Measurements from ENCODE around the gene MYH2.
"Not testable (repeated sequence)": the region's sequence is repeated elsewhere in the genome, so short reads cannot be mapped to it uniquely, and the experiment has no call there.

MYH2 gene

DNA sequence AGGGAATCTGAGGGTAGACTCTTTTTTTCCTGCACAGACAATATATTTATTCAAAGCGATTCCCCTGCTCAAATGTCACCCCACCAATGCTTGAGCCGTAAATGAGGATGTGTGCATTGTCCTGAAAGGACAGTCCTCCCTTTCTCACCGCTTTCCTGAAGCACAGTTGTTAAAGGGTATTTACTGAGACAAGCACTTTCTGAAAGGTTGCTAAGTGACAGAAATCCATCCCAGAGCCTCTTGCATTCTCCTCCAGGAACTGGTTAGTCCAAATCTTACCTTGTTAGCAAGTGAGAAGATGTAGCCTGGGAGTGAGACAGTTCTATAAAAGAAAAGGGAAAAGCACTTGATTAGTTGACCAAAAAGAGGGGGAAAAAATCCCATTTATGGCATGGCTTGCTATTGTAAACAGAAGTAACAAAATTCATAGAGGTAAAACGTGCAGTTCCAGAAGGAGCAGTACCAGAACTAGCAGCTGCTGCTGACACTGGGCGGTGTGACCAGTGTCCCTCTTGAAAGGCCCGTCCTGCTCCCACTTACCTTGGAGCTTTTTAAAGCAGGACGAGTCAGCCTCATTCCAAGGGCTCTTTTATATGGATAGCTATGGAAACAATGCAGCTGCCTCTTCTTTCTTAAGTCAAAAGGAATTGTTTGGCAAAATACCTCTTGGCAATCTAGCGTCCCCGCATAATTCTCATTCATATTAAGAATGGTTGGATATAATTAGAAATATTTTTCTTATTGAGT, at the start of gene MYH2:
TSS of gene MYH2 (minus strand) at position 563 of the 747 bp plus-strand sequence. CDS start 1,738 bp downstream, outside the sequence.
- in situ Hi-C loops (cut with MboI; ENCODE audit: low sequenced_read_pairs): no loop called here

- in situ Hi-C loops (cut with MboI; ENCODE audit: low sequenced_read_pairs): no loop called here
Observed at GRCh38 chr17:10598621-10599020, 49.2 kb upstream of the MYH2 start.

- in situ Hi-C loops (cut with MboI; ENCODE audit: low sequenced_read_pairs): no loop called here
Observed at GRCh38 chr17:10589553-10590145, 40.2 kb upstream of the MYH2 start.

GRCh38 chr17:10585529-10585928, 36.1 kb upstream of the MYH2 start:
- in situ Hi-C loops (cut with MboI; ENCODE audit: low sequenced_read_pairs): no loop called here

DNA sequence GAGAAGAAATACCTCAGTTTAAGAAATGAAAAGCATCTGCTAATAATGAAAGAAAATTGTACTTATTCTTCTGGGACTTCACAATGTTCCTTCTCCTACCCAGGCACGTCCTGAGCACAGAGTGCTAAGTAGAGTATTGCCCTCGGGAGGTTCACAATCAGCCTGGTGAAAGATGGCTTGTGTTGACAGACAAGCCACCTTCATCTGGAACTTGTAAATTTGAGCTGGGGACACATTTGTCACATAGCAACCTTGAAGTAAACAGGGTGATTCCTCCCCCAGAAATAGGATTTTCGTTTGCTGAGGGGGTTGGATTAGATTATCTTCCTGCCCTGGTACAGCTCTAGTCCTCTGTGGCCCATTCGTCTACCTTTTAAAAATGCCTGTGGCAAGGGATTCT, 34.4 kb upstream of the MYH2 start:
- in situ Hi-C loops (cut with MboI; ENCODE audit: low sequenced_read_pairs): no loop called here

GRCh38 chr17:10579270-10579669, 29.8 kb upstream of the MYH2 start:
- in situ Hi-C loops (cut with MboI; ENCODE audit: low sequenced_read_pairs): no loop called here

- in situ Hi-C loops (cut with MboI; ENCODE audit: low sequenced_read_pairs): no loop called here
Observed at GRCh38 chr17:10574324-10574723, 24.9 kb upstream of the MYH2 start.

GRCh38 chr17:10563991-10564660, 14.7 kb upstream of the MYH2 start:
- in situ Hi-C loops (cut with MboI; ENCODE audit: low sequenced_read_pairs): no loop called here

- in situ Hi-C loops (cut with MboI; ENCODE audit: low sequenced_read_pairs): no loop called here
Observed at GRCh38 chr17:10558049-10558448, 8.6 kb upstream of the MYH2 start.

- in situ Hi-C loops (cut with MboI; ENCODE audit: low sequenced_read_pairs): no loop called here
Observed at GRCh38 chr17:10557422-10557821, 8.0 kb upstream of the MYH2 start.

DNA sequence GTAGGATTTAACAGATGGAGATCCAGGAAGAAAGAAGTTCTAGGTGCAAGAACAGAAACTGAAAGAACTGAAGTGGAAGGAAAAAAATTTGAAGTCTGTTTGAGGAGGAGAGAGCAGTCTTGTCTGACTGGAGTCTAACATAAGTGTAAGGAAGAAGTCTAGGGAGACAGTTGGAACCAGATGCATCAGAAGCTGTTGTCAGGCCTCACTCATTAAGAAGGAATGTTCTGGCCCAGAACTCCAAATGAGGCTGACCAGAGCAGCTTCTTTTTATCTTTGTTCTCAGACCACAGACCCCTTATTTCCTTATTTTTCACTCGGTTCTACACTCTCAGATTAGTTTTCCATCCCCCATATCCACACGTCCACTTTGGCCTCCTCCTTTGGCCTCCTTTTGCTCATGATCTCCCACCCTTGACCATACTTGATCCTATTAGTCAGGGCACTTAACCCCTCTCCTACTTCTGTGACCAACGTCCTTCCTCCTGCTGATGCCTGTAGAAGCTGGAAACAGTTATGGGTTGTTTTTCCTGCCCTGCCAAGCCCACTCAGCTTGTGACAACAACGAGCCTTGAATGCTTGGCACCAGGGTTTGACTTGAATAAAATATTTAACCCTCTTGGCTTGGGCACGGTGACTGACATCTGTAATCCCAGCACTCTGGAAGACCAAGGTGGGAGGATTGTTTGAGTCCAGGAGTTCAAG, 7.0 kb upstream of the MYH2 start:
- in situ Hi-C loops (cut with MboI; ENCODE audit: low sequenced_read_pairs): no loop called here

- in situ Hi-C loops (cut with MboI; ENCODE audit: low sequenced_read_pairs): no loop called here
Observed at GRCh38 chr17:10550014-10550413, 556 bp upstream of the MYH2 start.

- in situ Hi-C loops (cut with MboI; ENCODE audit: low sequenced_read_pairs): no loop called here
Observed at GRCh38 chr17:10547351-10547750, 2.1 kb downstream of the MYH2 start.

DNA sequence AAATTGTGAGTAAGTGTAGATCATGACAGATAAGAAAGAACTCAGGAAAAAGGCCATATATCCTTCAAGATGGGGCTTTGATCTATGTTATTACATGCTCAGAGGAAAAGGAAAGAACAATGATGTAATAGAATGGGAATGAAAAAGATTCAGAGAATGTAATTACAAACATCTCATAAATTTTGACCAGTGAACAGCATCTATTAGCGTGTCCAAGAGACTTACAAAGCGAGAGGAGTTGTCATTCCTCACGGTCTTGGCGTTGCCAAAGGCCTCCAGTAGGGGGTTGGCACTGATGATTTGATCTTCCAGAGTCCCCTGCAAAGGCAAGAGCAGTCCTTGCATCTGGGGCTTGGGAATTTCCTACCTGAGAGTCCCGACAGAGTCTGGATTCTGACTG, 6.0 kb downstream of the MYH2 start:
- in situ Hi-C loops (cut with MboI; ENCODE audit: low sequenced_read_pairs): not testable (repeated sequence)

- in situ Hi-C loops (cut with MboI; ENCODE audit: low sequenced_read_pairs): not testable (repeated sequence)
Observed at GRCh38 chr17:10541179-10541578, 8.3 kb downstream of the MYH2 start.

GRCh38 chr17:10532026-10532425, 17.4 kb downstream of the MYH2 start:
- in situ Hi-C loops (cut with MboI; ENCODE audit: low sequenced_read_pairs): no loop called here

DNA sequence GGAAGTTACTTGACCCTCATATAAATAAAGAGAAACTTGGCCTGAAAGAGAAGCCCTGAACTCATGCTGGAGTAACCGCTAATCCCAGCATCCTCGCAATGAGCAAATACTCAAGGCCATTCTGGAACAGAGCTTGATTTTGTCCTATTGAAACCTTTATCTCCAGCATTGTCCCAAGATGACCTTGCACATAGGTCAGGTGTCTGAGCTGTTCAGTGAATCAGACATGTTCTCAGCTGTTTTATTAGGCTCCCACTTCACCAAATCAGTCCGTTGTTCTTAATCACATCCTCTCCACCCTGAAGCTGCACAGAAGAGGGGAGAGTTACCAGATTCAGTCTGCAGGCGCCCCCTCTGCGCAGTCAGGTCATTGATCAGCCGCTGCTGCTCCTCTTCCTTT, 22.0 kb downstream of the MYH2 start:
- in situ Hi-C loops (cut with MboI; ENCODE audit: low sequenced_read_pairs): no loop called here

DNA sequence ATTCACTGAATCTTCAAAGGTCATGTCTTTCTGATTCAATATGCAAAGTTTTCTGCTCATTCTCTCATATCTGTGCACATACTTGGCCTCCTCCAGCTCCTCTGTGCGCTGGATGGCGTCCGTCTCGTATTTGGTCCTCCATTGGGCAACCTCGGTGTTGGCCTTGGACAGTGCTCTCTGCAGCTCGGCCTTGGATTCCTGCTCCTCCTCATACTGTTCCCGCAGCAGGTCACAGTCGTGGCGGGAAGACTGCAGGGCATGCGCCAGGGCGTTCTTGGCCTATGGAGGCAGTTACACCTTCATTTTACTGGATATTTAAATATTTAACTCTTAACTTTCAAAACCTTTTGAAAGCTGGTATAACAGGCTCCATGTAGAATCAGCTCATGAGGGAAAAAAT, 22.9 kb downstream of the MYH2 start:
- in situ Hi-C loops (cut with MboI; ENCODE audit: low sequenced_read_pairs): no loop called here

GRCh38 chr17:10523064-10523463, 26.4 kb downstream of the MYH2 start:
- in situ Hi-C loops (cut with MboI; ENCODE audit: low sequenced_read_pairs): no loop called here

GRCh38 chr17:10521949-10522348, 27.5 kb downstream of the MYH2 start:
- in situ Hi-C loops (cut with MboI; ENCODE audit: low sequenced_read_pairs): no loop called here

- in situ Hi-C loops (cut with MboI; ENCODE audit: low sequenced_read_pairs): no loop called here
Observed at GRCh38 chr17:10518271-10519037, 31.0 kb downstream of the MYH2 start, which contains the start of gene MYH1. MYH1 (minus strand) TSS chr17:10518542; CDS start chr17:10516642, 1,900 bp downstream.

Measured in HL-60/S4 treated with phorbol 12-myristate 13-acetate at 8.2 ng/mL for 4 days and 3 days (cell line).